C4-2B (cell line): ENCODE data around the gene CCR8.

Experiments
- CTCF ChIP-seq: fragments of 450-650 bp; conservative IDR thresholded peaks from 2 replicates; pipeline ENCODE4 v1.5.1; 2017; ENCODE audit warnings: mild to moderate bottlenecking
- ZFX ChIP-seq: fragments of 450-650 bp; IDR thresholded peaks from 2 replicates; pipeline ENCODE4 v1.6.1; 2017

GRCh38 chr3:39299279-39299678 lies 30.2 kb upstream of the CCR8 start:
- TF ChIP-seq CTCF = no peak
- no peak for TF ChIP-seq ZFX
